ENCODE results near the gene P2RX5.

Gene P2RX5, protein sequence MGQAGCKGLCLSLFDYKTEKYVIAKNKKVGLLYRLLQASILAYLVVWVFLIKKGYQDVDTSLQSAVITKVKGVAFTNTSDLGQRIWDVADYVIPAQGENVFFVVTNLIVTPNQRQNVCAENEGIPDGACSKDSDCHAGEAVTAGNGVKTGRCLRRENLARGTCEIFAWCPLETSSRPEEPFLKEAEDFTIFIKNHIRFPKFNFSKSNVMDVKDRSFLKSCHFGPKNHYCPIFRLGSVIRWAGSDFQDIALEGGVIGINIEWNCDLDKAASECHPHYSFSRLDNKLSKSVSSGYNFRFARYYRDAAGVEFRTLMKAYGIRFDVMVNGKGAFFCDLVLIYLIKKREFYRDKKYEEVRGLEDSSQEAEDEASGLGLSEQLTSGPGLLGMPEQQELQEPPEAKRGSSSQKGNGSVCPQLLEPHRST

DNA sequence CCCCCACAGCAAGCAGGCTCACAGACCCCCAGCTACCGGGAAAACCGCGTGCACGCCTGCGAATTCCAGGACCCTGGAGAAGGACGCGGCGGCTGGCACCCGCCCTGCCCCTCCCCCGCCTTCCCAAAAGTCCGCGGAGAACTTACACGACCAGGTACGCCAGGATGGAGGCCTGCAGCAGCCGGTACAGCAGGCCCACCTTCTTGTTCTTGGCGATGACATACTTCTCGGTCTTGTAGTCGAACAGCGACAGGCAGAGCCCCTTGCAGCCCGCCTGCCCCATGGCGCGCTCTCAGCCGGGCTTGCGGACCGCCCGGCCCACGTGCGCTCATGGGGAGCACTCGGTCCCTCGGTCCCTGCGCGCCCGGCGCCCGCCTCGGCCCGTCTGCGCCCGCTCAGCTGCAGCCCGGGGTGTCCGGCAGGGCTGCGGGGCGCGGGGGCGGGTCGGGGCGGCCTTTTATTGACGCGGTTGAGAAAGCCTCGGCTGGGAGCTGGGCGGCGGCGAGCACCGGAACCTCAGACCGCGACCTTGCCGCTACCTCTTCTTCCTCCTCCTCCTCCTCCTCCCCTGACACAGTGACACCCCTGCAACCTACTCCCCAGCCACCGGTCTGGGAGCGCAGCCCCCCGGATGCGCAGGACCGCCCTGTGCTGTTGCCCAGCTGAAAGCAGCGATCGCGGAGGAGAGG, at the start of gene P2RX5:
Gene P2RX5, minus strand, starts transcription at position 433 of the 689 bp plus-strand sequence. Its CDS starts 150 bp downstream, at position 283.
- peaks cover 14 to 17% of the 10 kb centered on the region in 2 experiments for H3K4me1 ChIP-seq (ENCODE audit: control insufficient read depth in 1 of 2, insufficient read depth in 1 of 2, low read depth in 1 of 2, low read length in 1 of 2)
- H3K27me3 ChIP-seq: peaks cover 62% of the 10 kb centered on the region
- H3K36me3 ChIP-seq: no peaks in the 10 kb centered on the region
- no peaks in the 10 kb centered on the region for H3K9me3 ChIP-seq
- TF ChIP-seq, protein P1, sequence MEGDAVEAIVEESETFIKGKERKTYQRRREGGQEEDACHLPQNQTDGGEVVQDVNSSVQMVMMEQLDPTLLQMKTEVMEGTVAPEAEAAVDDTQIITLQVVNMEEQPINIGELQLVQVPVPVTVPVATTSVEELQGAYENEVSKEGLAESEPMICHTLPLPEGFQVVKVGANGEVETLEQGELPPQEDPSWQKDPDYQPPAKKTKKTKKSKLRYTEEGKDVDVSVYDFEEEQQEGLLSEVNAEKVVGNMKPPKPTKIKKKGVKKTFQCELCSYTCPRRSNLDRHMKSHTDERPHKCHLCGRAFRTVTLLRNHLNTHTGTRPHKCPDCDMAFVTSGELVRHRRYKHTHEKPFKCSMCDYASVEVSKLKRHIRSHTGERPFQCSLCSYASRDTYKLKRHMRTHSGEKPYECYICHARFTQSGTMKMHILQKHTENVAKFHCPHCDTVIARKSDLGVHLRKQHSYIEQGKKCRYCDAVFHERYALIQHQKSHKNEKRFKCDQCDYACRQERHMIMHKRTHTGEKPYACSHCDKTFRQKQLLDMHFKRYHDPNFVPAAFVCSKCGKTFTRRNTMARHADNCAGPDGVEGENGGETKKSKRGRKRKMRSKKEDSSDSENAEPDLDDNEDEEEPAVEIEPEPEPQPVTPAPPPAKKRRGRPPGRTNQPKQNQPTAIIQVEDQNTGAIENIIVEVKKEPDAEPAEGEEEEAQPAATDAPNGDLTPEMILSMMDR (IDR thresholded peaks at IDR 0.05): no peak
- H3K4me3 ChIP-seq (ENCODE audit: low read depth in 1 of 2, low read length in 1 of 2): peak within 1 kb of the TSS; percentile 61 to 68
- peak within 1 kb of the TSS; percentile 29 for H3K27ac ChIP-seq

DNA sequence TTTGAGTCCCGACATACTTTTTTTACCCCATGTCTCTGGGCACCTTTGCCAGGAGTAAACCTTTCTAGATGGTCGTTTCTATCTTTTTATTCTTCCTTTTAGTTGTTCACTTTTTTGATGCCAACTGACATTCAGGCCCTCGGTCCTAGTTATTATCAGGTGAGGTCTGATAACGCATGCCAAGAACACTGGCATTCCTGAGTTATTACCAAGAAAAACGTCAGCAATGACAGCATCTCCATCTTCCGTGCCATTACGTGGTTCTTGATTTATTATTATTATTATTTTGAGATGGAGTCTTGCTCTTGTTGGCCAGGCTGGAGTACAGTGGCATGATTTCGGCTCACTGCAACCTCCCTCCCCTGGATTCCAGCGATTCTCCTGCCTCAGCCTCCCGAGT, 49.1 kb upstream of the P2RX5 start:
- Histone ChIP-seq H3K4me1 (ENCODE audit: control insufficient read depth in 1 of 2, insufficient read depth in 1 of 2, low read depth in 1 of 2, low read length in 1 of 2) (peaks cover 22 to 24% of the 10 kb centered on the region in 2 experiments), H3K27me3 (no peaks in the 10 kb centered on the region), H3K4me3 (ENCODE audit: low read depth in 1 of 2, low read length in 1 of 2) (no peak overlapping the region), H3K27ac (no peak overlapping the region), H3K36me3 (no peaks in the 10 kb centered on the region), H3K9me3 (no peaks in the 10 kb centered on the region)
- TF ChIP-seq, protein P1 (IDR thresholded peaks at IDR 0.05): no peak

DNA sequence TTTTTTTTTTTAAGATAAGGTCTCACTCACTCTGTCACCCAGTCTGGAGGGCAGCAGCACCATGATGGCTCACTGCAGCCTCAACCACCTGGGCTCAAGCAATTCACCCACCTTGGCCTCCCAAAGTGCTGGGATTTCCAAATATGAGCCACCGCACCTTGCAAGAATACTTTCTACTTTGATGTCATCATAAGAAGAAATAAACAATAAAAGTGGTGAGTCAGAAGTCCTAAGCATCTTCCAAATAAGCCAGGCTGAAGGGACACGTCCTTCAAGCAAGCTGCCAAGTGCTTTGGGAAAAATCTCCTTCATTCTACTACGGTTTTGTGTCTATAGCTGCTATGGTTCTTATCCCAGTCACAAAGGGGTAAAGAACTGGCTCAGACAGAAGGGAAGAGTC, 48.1 kb upstream of the P2RX5 start:
- no peak overlapping the region for H3K27ac ChIP-seq
- TF ChIP-seq, protein P1 (IDR thresholded peaks at IDR 0.05): no peak
- H3K27me3 ChIP-seq: no peaks in the 10 kb centered on the region
- H3K9me3 ChIP-seq: no peaks in the 10 kb centered on the region
- H3K36me3 ChIP-seq: no peaks in the 10 kb centered on the region
- H3K4me1 ChIP-seq (ENCODE audit: control insufficient read depth in 1 of 2, insufficient read depth in 1 of 2, low read depth in 1 of 2, low read length in 1 of 2): peaks cover 17 to 20% of the 10 kb centered on the region in 2 experiments
- no peak overlapping the region for H3K4me3 ChIP-seq (ENCODE audit: low read depth in 1 of 2, low read length in 1 of 2)

DNA sequence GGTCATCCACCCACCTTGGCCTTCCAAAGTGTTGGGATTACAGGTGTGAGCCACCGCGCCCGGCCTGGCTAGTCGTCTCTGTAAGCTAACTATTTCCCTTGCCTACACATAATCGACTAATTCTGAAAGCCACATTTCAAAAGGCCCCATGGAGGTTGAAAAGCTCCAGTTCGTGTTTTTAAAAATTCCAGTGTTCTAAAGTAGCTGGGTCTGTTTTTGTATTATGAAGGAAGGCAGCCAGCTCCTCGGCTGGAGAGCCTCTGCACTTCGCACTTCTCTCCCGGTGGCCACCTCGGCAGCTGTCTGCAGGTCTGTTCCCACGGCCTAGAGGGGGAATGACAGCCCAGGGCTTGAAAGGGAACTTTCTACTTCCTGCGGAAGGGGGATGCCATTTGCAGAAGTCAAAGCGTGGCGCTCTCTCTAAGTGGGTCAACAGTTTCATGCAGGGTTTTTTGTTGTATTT, 44.7 kb upstream of the P2RX5 start:
- peak overlapping the region in 1 of 2 experiments; percentile 15 for H3K4me3 ChIP-seq (ENCODE audit: low read depth in 1 of 2, low read length in 1 of 2)
- H3K27ac ChIP-seq: peak overlapping the region; percentile 89

DNA sequence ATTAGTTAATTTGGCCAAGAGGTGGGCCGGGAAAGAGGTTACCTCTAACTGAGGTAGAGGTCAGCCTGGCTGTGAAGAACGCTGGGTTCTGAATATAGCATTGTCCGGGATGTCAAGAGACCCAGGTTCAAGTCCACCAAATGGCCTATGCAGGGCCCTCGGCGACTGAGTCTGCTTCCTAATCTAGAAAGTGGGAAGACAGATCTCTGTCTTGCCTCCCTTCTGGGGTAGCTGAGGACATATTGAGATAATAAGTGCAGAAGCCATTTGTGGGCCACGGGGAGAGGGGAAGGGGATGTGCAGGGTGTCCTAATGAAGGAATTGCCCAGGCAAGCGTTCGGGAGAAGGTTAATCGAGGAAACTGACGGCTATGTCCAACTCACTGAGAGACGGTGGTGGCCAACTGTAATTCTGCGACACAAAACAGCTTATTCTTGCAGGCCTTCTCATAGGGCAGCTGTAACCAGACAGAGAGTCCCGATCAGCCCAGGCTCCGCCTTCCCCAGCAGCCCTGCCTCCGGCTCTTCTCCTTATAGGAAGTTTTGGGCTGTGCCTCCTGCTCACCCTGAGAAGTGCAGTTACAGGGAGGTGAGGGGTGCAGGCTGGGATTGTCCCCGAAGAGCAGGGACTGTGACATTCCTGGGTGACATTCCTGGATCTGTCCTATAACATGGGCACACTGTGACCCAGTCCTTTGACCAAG, 43.6 kb upstream of the P2RX5 start:
- peaks cover 25% of the 10 kb centered on the region in 2 experiments for H3K4me1 ChIP-seq (ENCODE audit: control insufficient read depth in 1 of 2, insufficient read depth in 1 of 2, low read depth in 1 of 2, low read length in 1 of 2)
- H3K9me3 ChIP-seq: no peaks in the 10 kb centered on the region
- no peaks in the 10 kb centered on the region for H3K27me3 ChIP-seq
- H3K4me3 ChIP-seq (ENCODE audit: low read depth in 1 of 2, low read length in 1 of 2): no peak overlapping the region
- H3K36me3 ChIP-seq: no peaks in the 10 kb centered on the region
- TF ChIP-seq, protein P1 (IDR thresholded peaks at IDR 0.05): no peak
- peak overlapping the region; percentile 89 for H3K27ac ChIP-seq

More for the DNA sequence above, 44.7 kb upstream of the P2RX5 start:
- H3K9me3 ChIP-seq: no peaks in the 10 kb centered on the region
- TF ChIP-seq, protein P1 (IDR thresholded peaks at IDR 0.05): peak; percentile 49
- H3K27me3 ChIP-seq: no peaks in the 10 kb centered on the region
- H3K4me1 ChIP-seq (ENCODE audit: control insufficient read depth in 1 of 2, insufficient read depth in 1 of 2, low read depth in 1 of 2, low read length in 1 of 2): peaks cover 21 to 25% of the 10 kb centered on the region in 2 experiments
- no peaks in the 10 kb centered on the region for H3K36me3 ChIP-seq

Data from neutrophil (primary cell).